Subcutaneous preadipocyte (primary cell): Measurements from ENCODE around the gene DDR2. TPM values are rescaled to one million over a fixed set of nuclear protein-coding genes. Genes with fewer than 3 reads are reported as not detected.

ENCODE experiments used
- small RNA-seq: library from RNA; depleted of rRNA; stranded (forward); fragments of <200 nt; gene quantifications from one replicate; pipeline ENCODE3, GENCODE V24; 2012
- total RNA-seq: library from RNA; depleted of rRNA; stranded (reverse); fragments of >200 nt; gene quantifications from 2 replicates; pipeline ENCODE4 v1.2.3, GENCODE V29; 2012

Gene DDR2
- total RNA-seq, result 181 and 196 TPM in 2 replicates

GRCh38 chr1:162632217-162632666 is at the start of gene DDR2:
Gene DDR2 (plus strand): TSS chr1:162632464. CDS start chr1:162719064, 86,600 bp downstream.

DNA sequence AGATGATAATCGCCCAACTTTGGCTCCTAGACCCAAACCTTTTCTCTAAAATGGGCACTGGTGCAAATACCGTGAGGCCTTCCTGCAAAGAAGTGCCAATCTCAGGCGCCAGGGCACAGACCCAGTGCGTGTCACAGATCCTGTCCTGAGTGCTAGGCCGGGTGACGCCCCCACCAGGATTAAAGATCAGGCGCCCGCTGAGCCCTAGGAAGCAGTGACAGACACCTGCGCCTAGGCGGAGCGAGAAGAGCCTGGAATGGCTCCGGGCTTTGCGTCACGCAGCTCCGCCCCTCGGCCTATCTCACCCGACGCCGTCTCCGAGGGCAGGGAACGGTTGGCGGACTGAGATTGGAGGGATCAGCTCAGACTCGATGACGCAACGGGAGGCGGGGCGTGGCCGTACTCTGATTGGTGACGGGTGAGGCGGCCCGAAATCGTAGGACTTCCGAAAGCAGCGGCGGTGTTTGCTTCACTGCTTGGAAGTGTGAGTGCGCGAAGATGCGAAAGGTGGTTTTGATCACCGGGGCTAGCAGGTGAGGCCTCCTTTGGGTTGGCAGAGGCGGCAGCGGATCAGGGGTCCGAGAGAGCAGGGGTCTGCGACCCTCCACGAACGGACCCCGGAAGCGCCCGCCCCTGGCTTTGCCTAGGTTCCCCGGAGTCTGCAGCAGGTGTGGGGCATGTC is 158.2 kb downstream of the DDR2 start, which contains the start of gene HSD17B7:
Gene HSD17B7, plus strand, starts transcription at position 400 of the 682 bp plus-strand sequence. Its CDS starts 99 bp downstream, at position 499.

Small RNAs within 50 kb of the gene (small RNA-seq; reads per million reads assigned to genes)
- gene RN7SL861P, result not detected

Other genes with a start within 250 kb of the DDR2 start
- gene SH2D1B, start 220.3 kb upstream of the DDR2 start, total RNA-seq, result under 0.01 TPM in 2 replicates
- gene UHMK1, start 134.6 kb upstream of the DDR2 start, total RNA-seq, result 43.0 and 69.4 TPM in 2 replicates
- 132 and 141 TPM in 2 replicates for gene UAP1, start 70.7 kb upstream of the DDR2 start, total RNA-seq
- gene HSD17B7, start 158.2 kb downstream of the DDR2 start, total RNA-seq, result 32.0 and 44.4 TPM in 2 replicates
- not detected in 2 replicates for gene CCDC190, start 228.7 kb downstream of the DDR2 start, total RNA-seq